ENCODE results near the gene HLA-DMA. TPM values are rescaled to one million over a fixed set of nuclear protein-coding genes. Genes with fewer than 3 reads are reported as not detected.

The HLA-DMA gene
- total and polyA plus RNA-seq, 9 of the 15 experiments (the other 6 are each of a cell fraction or from before 2014, with no cell fraction given), result 0.13 to 0.83 (median 0.51) TPM

GRCh38 chr6:32971242-32971580 is 18.3 kb upstream of the HLA-DMA start (continued):
- TF ChIP-seq, protein P1, sequence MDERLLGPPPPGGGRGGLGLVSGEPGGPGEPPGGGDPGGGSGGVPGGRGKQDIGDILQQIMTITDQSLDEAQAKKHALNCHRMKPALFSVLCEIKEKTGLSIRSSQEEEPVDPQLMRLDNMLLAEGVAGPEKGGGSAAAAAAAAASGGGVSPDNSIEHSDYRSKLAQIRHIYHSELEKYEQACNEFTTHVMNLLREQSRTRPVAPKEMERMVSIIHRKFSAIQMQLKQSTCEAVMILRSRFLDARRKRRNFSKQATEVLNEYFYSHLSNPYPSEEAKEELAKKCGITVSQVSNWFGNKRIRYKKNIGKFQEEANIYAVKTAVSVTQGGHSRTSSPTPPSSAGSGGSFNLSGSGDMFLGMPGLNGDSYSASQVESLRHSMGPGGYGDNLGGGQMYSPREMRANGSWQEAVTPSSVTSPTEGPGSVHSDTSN (CRISPR knock-in tag; IDR thresholded peaks at IDR 0.05; ENCODE audit: low read depth), result no peak
- TF ChIP-seq, protein P1 (tag; conservative IDR thresholded peaks at IDR 0.05; ENCODE audit: low read depth), result no peak; the same call in 1 of the 2 replicates
- no peak for TF ChIP-seq ZBTB2 (IDR thresholded peaks at IDR 0.05)
- no peak for TF ChIP-seq ZNF655 (CRISPR knock-in tag; IDR thresholded peaks at IDR 0.05)
- TF ChIP-seq NUFIP1 (IDR thresholded peaks at IDR 0.05; ENCODE audit: partially characterized antibody), result no peak
- no peak for TF ChIP-seq ZNF253 (CRISPR knock-in tag; conservative IDR thresholded peaks at IDR 0.05)
- TF ChIP-seq MEF2A (IDR thresholded peaks at IDR 0.05; ENCODE audit: control insufficient read depth, low read depth, low read length), result no peak
- no peak for TF ChIP-seq ZNF76 (CRISPR knock-in tag; IDR thresholded peaks at IDR 0.05; ENCODE audit: borderline replicate concordance)
- TF ChIP-seq RCOR1 (IDR thresholded peaks at IDR 0.05; ENCODE audit: borderline replicate concordance in 1 of 2, low read depth in 2 of 2, low read length in 2 of 2), result no peak
- no peak for TF ChIP-seq CHD4 (IDR thresholded peaks at IDR 0.05; ENCODE audit: insufficient read depth, insufficient replicate concordance, low read depth, low read length, poor library complexity, severe bottlenecking)
- TF ChIP-seq CEBPB (tag; IDR thresholded peaks at IDR 0.05), result no peak
- TF ChIP-seq NBN (IDR thresholded peaks at IDR 0.05; ENCODE audit: low read depth), result no peak
- no peak for TF ChIP-seq TCF7L2 (IDR thresholded peaks at IDR 0.05; ENCODE audit: low read depth, low read length)
- TF ChIP-seq CREB1 (IDR thresholded peaks at IDR 0.05), result no peak
- TF ChIP-seq CREB1 (CRISPR knock-in tag; IDR thresholded peaks at IDR 0.05), result no peak
- TF ChIP-seq DPF2 (IDR thresholded peaks at IDR 0.05), result no peak; the same call in 1 of the 2 replicates
- TF ChIP-seq TEAD2 (tag; IDR thresholded peaks at IDR 0.05), result 0 out of 2 replicates have a peak, but pooled peaks have one; percentile 42
- TF ChIP-seq ELF4 (CRISPR knock-in tag; IDR thresholded peaks at IDR 0.05), result no peak; the same call in 1 of the 2 replicates
- no peak for TF ChIP-seq KDM1A (IDR thresholded peaks at IDR 0.05)
- no peak for TF ChIP-seq ZNF282 (CRISPR knock-in tag; IDR thresholded peaks at IDR 0.05)
- no peak for TF ChIP-seq SRF (CRISPR knock-in tag; IDR thresholded peaks at IDR 0.05)
- TF ChIP-seq TOE1 (IDR thresholded peaks at IDR 0.05; ENCODE audit: borderline replicate concordance), result peak; percentile 32; the same call in 1 of the 2 replicates
- TF ChIP-seq TOE1 (CRISPR knock-in tag; IDR thresholded peaks at IDR 0.05; ENCODE audit: borderline replicate concordance, low read depth), result no peak
- TF ChIP-seq ZNF143 (CRISPR knock-in tag; IDR thresholded peaks at IDR 0.05), result no peak
- TF ChIP-seq ZBTB17 (CRISPR knock-in tag; IDR thresholded peaks at IDR 0.05), result no peak; the same call in 1 of the 2 replicates

All from K562 (cell line).